Ovary (tissue), 3 donors: ENCODE results near the gene IRF8.

ENCODE experiments used
- POLR2A ChIP-seq: fragments of 450-650 bp; IDR thresholded peaks from one replicate; pipeline ENCODE4 v1.6.1; 2017; ENCODE audit warnings: antibody characterized with exemption, mild to moderate bottlenecking, moderate library complexity
- TF ChIP-seq, protein P1 (sequence below), 3 donors: fragments of 450-650 bp in 2 of 3; fragments of 200-600 bp in 1 of 3; IDR thresholded peaks; one replicate each; pipeline versions ENCODE4 v1.5.1 to v1.8.0; 2016 to 2022; ENCODE audit warnings: antibody characterized with exemption in 3 of 3, mild to moderate bottlenecking in 1 of 3
- donor health status: DM: no; HTN: no; CAD: no.

DNA sequence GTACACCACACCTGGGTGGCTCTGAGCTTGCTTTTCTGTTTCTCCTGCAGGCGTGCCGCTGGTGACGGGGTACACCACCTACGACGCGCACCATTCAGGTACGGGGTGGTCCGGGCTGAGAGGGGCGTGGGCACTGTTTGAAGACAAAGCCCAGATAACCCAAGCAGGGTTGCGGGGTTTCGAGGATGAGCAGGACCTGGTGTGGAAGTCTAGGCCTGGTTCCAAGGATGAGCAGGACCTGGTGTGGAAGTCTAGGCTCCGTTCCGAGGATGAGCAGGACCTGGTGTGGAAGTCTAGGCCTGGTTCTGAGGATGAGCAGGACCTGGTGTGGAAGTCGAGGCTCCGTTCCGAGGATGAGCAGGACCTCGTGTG lies 15.4 kb downstream of the IRF8 start:
- TF ChIP-seq, protein P1, sequence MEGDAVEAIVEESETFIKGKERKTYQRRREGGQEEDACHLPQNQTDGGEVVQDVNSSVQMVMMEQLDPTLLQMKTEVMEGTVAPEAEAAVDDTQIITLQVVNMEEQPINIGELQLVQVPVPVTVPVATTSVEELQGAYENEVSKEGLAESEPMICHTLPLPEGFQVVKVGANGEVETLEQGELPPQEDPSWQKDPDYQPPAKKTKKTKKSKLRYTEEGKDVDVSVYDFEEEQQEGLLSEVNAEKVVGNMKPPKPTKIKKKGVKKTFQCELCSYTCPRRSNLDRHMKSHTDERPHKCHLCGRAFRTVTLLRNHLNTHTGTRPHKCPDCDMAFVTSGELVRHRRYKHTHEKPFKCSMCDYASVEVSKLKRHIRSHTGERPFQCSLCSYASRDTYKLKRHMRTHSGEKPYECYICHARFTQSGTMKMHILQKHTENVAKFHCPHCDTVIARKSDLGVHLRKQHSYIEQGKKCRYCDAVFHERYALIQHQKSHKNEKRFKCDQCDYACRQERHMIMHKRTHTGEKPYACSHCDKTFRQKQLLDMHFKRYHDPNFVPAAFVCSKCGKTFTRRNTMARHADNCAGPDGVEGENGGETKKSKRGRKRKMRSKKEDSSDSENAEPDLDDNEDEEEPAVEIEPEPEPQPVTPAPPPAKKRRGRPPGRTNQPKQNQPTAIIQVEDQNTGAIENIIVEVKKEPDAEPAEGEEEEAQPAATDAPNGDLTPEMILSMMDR (IDR thresholded peaks at IDR 0.05) = no peak
- TF ChIP-seq POLR2A = no peak
